Lung (tissue), 12 donors: Measurements from ENCODE around the gene OAS2. TPM values are rescaled to one million over a fixed set of nuclear protein-coding genes. Genes with fewer than 3 reads are reported as not detected.

Experiments used
- ATAC-seq: fragments of 200-7000 bp; cut with Tn5 transposase; one replicate; pipeline ENCODE4 v1.9.1; 2020; ENCODE audit warnings: moderate number of reproducible peaks; ENCODE audit not compliant: insufficient read depth, low FRiP score
- DNase-seq, 3 donors: peaks; one replicate each; pipeline ENCODE4 v3.0.0-alpha.2; 2013 to 2017
- H3K27ac ChIP-seq, 2 donors: one replicate each; pipeline ENCODE4 v1.5.1; 2013; ENCODE audit warnings: mild to moderate bottlenecking in 2 of 2, moderate library complexity in 2 of 2, control low read depth in 1 of 2, inconsistent platforms in 1 of 2, low read depth in 1 of 2, low read length in 1 of 2
- H3K27me3 ChIP-seq, 3 donors: one replicate each; pipeline ENCODE4 v1.5.1; 2013; ENCODE audit warnings: low read length in 2 of 3; ENCODE audit not compliant: control insufficient read depth in 3 of 3, insufficient read depth in 3 of 3
- H3K36me3 ChIP-seq, 4 donors: one replicate each; pipeline ENCODE4 v1.5.1; 2013; ENCODE audit warnings: low read length in 4 of 4, mild to moderate bottlenecking in 1 of 4, moderate library complexity in 1 of 4; ENCODE audit not compliant: control insufficient read depth in 4 of 4, insufficient read depth in 4 of 4
- H3K4me1 ChIP-seq, 5 donors: one replicate each; pipeline ENCODE4 v1.5.1; 2013; ENCODE audit warnings: low read length in 5 of 5, mild to moderate bottlenecking in 2 of 5, moderate library complexity in 1 of 5; ENCODE audit not compliant: control insufficient read depth in 5 of 5, insufficient read depth in 5 of 5
- H3K4me3 ChIP-seq: one replicate; pipeline ENCODE4 v1.5.1; 2013; ENCODE audit warnings: mild to moderate bottlenecking, control low read depth, moderate library complexity
- H3K9ac ChIP-seq, 2 donors: one replicate each; pipeline ENCODE4 v1.5.1; 2013; ENCODE audit warnings: low read length in 2 of 2, control low read depth in 1 of 2; ENCODE audit not compliant: insufficient read depth in 1 of 2
- H3K9me3 ChIP-seq, 4 donors: one replicate each; pipeline ENCODE4 v1.5.1; 2013; ENCODE audit warnings: low read length in 3 of 4, mild to moderate bottlenecking in 1 of 4, moderate library complexity in 1 of 4; ENCODE audit not compliant: control insufficient read depth in 4 of 4, insufficient read depth in 3 of 4
- WGBS, 2 donors: extraction: QIAGEN DNeasy Blood & Tissue Kit; methylation state at CpG; one replicate each; pipeline ENCODE4 v1.1.7; 2013; 5-methylcytosine and 5-hydroxymethylcytosine counted together
- polyA plus RNA-seq, 2 donors: library from polyadenylated mRNA; stranded (reverse); fragments of 200-250 nt; gene quantifications; one replicate each; pipeline ENCODE4 v1.2.1, GENCODE V29; 2013
- total RNA-seq, 2 donors: library from RNA; depleted of rRNA in 1 of 2; stranded (reverse); fragments of >200 nt in 1 of 2; gene quantifications; one replicate each; pipeline ENCODE4 v1.2.1, GENCODE V29; 2014 to 2021
- TF ChIP-seq, protein P1 (sequence below): IDR thresholded peaks from 2 replicates; pipeline ENCODE4 v1.5.1; 2012; ENCODE audit warnings: mild to moderate bottlenecking; ENCODE audit errors: control extremely low read depth, extremely low read depth
- donor health status: control.
- donor health status: control.
- donor health status: Bipolar disorder and iron deficiency.
- donor health status: healthy.
- donor health status: DM: yes; HTN: yes; CAD: no.

Gene OAS2
- total and polyA plus RNA-seq, 4 donors = 9.8 to 25.9 (median 16.1) TPM

- Histone ChIP-seq H3K4me3 (no peak overlapping the region), H3K27ac (no peak overlapping the region), H3K9ac (no peak overlapping the region), H3K27me3 (peaks cover 5 to 26% (median 16%) of the 10 kb centered on the region in 3 donors), H3K36me3 (no peaks in the 10 kb centered on the region), H3K9me3 (peaks cover 0 to 6% (median 0%) of the 10 kb centered on the region in 4 donors), H3K4me1 (peaks cover 0 to 4% (median 0%) of the 10 kb centered on the region in 5 donors)
- no peak for ATAC-seq
- 82 to 92% methylated on average over 7 of the region's 7 CpGs for WGBS, 2 donors
- TF ChIP-seq, protein P1, sequence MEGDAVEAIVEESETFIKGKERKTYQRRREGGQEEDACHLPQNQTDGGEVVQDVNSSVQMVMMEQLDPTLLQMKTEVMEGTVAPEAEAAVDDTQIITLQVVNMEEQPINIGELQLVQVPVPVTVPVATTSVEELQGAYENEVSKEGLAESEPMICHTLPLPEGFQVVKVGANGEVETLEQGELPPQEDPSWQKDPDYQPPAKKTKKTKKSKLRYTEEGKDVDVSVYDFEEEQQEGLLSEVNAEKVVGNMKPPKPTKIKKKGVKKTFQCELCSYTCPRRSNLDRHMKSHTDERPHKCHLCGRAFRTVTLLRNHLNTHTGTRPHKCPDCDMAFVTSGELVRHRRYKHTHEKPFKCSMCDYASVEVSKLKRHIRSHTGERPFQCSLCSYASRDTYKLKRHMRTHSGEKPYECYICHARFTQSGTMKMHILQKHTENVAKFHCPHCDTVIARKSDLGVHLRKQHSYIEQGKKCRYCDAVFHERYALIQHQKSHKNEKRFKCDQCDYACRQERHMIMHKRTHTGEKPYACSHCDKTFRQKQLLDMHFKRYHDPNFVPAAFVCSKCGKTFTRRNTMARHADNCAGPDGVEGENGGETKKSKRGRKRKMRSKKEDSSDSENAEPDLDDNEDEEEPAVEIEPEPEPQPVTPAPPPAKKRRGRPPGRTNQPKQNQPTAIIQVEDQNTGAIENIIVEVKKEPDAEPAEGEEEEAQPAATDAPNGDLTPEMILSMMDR = no peak
- no peak for DNase-seq
These were observed 82.1 kb downstream of the OAS2 start for GRCh38 chr12:113060336-113060960.

- no peak overlapping the region for H3K4me3 ChIP-seq
- peaks cover 0 to 4% (median 0%) of the 10 kb centered on the region in 5 donors for H3K4me1 ChIP-seq
- ATAC-seq (no peak), DNase-seq (peak in 1 of 3 donors; percentile 21)
- 62 to 73% methylated on average over 10 of the region's 10 CpGs for WGBS, 2 donors
- H3K27me3 ChIP-seq = peaks cover 0 to 20% (median 12%) of the 10 kb centered on the region in 3 donors
- no peak overlapping the region for H3K27ac ChIP-seq
- H3K9ac ChIP-seq = no peak overlapping the region
- no peaks in the 10 kb centered on the region for H3K36me3 ChIP-seq
- TF ChIP-seq, protein P1 = no peak
- peaks cover 0 to 6% (median 0%) of the 10 kb centered on the region in 4 donors for H3K9me3 ChIP-seq
These were observed 82.9 kb downstream of the OAS2 start for GRCh38 chr12:113061061-113061694.

Other genes starting within 250 kb of the OAS2 start
- gene RPH3A, start 186.8 kb upstream of the OAS2 start, total RNA-seq = under 1 TPM in 1 of 2 donors, not detected in 1; 0.40 TPM
- gene RPH3A, start 186.8 kb upstream of the OAS2 start, polyA plus RNA-seq = under 1 TPM; 0.06 to 0.15 TPM
- 10 to 100 TPM; 15.8 to 21.2 TPM for gene OAS1, start 71.6 kb upstream of the OAS2 start, total RNA-seq
- gene OAS1, start 71.6 kb upstream of the OAS2 start, polyA plus RNA-seq = 10 to 100 TPM; 14.6 to 40.3 TPM
- gene OAS3, start 40.0 kb upstream of the OAS2 start, total RNA-seq = 10 to 100 TPM; 13.9 to 31.9 TPM
- 10 to 100 TPM in 1 of 2 donors, 1 to 10 TPM in 1; 5.7 to 24.6 TPM for gene OAS3, start 40.0 kb upstream of the OAS2 start, polyA plus RNA-seq
- 1 to 10 TPM; 2.9 to 4.9 TPM for gene DTX1, start 78.2 kb downstream of the OAS2 start, total RNA-seq
- 1 to 10 TPM; 1.3 to 1.6 TPM for gene DTX1, start 78.2 kb downstream of the OAS2 start, polyA plus RNA-seq
- gene RASAL1, start 157.2 kb downstream of the OAS2 start, total RNA-seq = under 1 TPM; 0.58 to 0.65 TPM
- 1 to 10 TPM in 1 of 2 donors, under 1 TPM in 1; 0.09 to 1.8 TPM for gene RASAL1, start 157.2 kb downstream of the OAS2 start, polyA plus RNA-seq
- gene CFAP73, start 171.2 kb downstream of the OAS2 start, total RNA-seq = 10 to 100 TPM; 14.6 to 40.6 TPM
- 10 to 100 TPM; 10.4 to 14.6 TPM for gene CFAP73, start 171.2 kb downstream of the OAS2 start, polyA plus RNA-seq
- gene DDX54, start 207.0 kb downstream of the OAS2 start, total RNA-seq = 10 to 100 TPM; 17.9 to 75.3 TPM
- 10 to 100 TPM; 43.6 to 60.2 TPM for gene DDX54, start 207.0 kb downstream of the OAS2 start, polyA plus RNA-seq
- gene RITA1, start 207.2 kb downstream of the OAS2 start, total RNA-seq = 10 to 100 TPM in 1 of 2 donors, 1 to 10 TPM in 1; 9.1 to 19.7 TPM
- gene RITA1, start 207.2 kb downstream of the OAS2 start, polyA plus RNA-seq = 10 to 100 TPM; 12.3 to 16.2 TPM
- 10 to 100 TPM; 32.0 to 61.7 TPM for gene TPCN1, start 242.9 kb downstream of the OAS2 start, total RNA-seq
- gene TPCN1, start 242.9 kb downstream of the OAS2 start, polyA plus RNA-seq = 10 to 100 TPM; 20.8 to 29.4 TPM